ENCODE measurements around the gene PNPLA1.

- TF ChIP-seq EZH2 (IDR thresholded peaks at IDR 0.05; ENCODE audit: low read length, unreplicated experiment) (no peak), EZH2phosphoT487 (IDR thresholded peaks at IDR 0.05; ENCODE audit: borderline replicate concordance, low read length) (no peak)
- TF ChIP-seq, protein P1, sequence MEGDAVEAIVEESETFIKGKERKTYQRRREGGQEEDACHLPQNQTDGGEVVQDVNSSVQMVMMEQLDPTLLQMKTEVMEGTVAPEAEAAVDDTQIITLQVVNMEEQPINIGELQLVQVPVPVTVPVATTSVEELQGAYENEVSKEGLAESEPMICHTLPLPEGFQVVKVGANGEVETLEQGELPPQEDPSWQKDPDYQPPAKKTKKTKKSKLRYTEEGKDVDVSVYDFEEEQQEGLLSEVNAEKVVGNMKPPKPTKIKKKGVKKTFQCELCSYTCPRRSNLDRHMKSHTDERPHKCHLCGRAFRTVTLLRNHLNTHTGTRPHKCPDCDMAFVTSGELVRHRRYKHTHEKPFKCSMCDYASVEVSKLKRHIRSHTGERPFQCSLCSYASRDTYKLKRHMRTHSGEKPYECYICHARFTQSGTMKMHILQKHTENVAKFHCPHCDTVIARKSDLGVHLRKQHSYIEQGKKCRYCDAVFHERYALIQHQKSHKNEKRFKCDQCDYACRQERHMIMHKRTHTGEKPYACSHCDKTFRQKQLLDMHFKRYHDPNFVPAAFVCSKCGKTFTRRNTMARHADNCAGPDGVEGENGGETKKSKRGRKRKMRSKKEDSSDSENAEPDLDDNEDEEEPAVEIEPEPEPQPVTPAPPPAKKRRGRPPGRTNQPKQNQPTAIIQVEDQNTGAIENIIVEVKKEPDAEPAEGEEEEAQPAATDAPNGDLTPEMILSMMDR (conservative IDR thresholded peaks at IDR 0.05; ENCODE audit: low read depth, low read length): no peak
Observed at GRCh38 chr6:36297051-36297450, 27.2 kb downstream of the PNPLA1 start.
